Anterior cingulate cortex (tissue), 58 donors: Measurements from ENCODE around the gene SLC1A4.
"Not testable (repeated sequence)": the region's sequence is repeated elsewhere in the genome, so short reads cannot be mapped to it uniquely, and the experiment has no call there.

Source experiments
- DNase-seq, 58 donors: peaks; one replicate each; lab custom pipeline; 2025; lab: John Stamatoyannopoulos, UW

Gene SLC1A4

DNA sequence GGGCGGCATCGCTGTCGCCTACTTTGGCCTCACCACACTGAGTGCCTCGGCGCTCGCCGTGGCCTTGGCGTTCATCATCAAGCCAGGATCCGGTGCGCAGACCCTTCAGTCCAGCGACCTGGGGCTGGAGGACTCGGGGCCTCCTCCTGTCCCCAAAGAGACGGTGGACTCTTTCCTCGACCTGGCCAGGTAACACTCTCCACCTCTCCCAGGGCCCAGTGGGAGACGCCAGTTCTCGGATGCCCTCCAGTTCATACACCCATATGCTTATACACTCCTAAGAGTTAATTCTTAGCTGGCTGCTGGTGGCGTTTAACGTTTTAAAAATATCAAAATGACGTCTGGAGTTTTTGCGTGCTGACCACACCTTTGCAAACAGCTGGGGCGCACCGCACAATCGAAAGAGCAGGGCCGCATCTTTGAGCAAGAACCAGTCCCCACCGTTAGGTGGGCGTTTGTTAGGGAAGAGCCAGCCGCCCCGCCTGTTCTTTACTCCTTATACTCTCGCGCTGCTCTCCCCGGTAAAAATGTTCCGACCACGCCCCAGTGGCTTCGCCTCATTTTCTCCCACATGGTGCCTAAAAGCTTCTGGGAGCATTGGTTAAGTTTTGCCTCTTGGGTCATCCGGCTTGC lies 899 bp downstream of the SLC1A4 start:
- peak in 10 of 58 donors; percentile 5 to 57 (median 14) for DNase-seq

DNA sequence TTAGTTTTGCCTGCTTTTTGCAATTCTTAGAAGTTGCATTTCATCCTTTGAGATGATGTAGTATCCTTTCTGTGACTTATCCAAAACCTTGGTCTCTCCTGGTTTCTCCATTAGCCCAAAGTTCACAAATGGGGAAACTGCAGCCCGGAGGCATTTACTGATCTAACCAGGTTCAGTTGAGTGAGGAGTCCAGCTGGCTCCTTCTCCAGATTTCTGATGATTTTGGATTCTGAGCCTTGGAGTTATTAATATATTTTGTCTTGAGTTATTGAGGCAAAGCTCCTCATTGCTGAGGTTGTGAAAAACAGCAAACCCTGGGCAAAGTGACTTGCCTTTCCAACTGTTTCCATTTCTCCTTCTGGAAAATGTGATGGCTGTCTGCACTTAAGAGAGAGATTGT lies 1.7 kb downstream of the SLC1A4 start:
- DNase-seq, result no peak

DNA sequence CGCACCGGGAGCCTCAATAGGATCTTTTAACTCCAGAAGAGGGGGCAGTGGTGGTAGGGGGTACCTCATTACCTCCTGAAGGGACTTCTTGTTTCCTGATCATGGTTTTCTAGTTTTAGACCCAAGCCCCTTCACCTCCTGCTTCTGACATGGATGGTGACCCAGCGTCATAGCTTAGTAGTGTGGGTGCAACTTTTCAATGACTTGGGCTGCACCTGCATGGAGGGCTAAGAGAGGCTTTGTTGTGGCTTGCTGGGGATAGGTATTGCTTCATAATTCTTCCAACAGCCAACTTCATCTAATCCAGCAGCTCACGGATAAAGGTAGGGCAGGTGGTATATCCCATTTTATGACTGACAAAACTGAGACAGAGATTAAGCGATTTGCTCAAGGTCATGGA lies 3.0 kb downstream of the SLC1A4 start:
- DNase-seq, result no peak

DNA sequence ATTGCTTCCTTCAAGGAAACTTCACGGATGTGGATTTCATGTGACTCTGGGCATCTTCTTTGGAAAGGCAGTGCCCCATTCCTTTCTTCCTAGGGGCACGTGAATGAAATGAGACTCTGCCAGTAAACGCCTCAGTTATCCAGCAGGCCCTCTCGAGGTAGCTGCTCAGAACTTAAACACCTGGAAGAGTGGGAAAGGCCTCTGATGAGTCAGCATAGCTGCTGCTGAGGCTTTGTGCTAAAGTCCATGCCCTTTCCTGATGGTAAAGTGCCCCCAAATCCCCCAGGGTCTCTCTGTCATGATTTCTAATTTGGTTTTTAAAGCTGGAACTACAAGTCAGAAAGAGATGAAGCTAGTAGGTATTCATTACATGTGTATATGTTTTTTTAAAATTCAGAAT lies 3.8 kb downstream of the SLC1A4 start:
- DNase-seq, result no peak

DNA sequence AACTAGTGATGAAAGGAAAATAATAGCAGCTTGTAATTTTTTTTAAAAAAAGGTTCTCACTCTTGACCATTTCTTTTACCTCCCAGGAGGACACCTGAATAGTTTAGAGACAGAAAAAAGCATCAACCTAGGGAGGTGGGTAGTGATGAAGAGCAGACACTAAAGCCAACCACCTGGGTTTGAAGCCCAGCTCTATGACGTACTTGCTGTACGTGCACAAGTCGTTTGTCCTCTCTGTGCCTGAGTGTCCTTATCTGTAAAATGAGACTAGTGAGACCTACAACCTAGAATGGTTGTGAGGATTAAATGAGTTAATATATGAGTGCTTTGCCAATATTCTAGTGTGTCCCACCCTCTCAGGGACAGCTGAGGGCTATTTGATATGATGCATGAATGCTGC lies 5.8 kb downstream of the SLC1A4 start:
- DNase-seq, result no peak

DNA sequence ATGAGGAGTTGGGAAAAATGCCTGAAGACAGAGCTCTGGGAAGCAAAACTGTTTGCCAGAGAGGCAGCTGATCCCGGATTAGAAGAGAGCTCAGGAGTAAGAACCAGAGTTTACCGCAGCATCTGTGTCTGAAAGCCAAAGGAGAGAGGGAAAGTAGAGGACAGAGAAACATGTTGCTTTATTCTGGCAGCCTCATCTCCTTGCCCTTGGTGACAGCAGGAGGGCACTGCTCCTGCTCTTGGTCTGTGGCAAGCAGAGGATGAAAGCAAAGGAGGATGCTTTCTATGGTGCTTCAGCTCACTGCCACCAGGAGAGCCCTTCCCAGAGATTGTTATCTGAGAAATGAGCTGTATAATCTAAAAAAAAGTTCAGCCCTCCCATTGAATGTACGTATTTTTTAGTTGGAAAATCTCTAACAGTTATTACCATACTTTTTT lies 7.7 kb downstream of the SLC1A4 start:
- peak in 1 of 58 donors; percentile 5 for DNase-seq

DNA sequence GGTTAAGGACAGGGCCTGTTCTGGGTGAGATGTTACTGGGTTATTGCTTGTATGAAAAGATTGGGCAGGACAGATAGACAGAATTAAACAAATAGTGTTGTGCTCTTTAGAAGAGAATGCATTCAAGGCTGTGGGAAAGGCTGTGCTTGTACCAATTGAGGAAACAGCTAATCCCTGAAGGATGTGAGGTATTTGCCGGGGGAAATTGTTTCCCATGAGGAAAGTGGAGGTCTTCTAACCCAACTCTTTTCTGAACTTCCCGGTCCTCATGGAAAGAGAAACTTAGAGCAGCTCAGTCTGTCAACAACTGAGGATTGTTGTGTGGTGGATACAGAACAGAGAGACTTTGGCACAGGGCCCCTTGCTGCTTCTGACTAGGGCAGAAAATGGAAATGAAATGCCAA lies 9.5 kb downstream of the SLC1A4 start:
- DNase-seq, result peak in 16 of 58 donors; percentile 4 to 42 (median 22)

DNA sequence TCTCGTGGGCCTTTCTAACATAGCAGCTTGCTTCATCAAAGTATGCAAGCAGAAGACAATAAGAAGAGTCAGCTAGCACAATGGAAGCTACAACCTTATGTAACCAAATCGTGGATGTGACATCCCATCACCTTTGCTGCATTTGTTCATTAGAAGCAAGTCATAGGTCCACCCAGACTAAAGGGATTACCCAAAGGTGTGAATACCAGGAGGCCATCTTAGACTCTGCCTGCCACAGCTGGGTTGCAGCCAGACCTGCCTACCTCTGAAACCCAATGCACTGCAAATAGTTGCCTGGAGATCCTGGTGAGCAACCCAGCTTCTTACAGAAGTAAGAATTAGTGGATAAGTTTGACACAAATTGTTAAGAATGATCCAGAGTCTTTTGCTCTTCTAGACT lies 10.6 kb downstream of the SLC1A4 start:
- DNase-seq, result no peak

DNA sequence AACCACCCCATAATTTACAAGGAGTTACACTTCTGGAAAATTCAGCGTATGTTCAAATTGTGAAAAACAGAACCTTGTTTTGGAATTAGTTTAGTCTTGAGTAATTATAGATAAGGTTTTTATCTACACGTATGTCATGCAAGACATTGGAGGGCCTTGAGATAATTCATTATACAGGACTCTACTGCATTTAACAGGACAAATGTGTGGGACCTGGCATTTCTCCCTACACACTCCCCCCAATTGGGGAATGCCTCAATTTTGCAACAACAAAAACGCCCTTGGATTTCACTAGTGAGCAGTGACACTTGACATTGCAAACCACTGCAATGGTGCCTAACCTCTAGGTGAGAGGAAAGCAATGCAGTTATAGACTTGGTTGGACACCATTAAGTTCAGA lies 11.4 kb downstream of the SLC1A4 start:
- no peak for DNase-seq

DNA sequence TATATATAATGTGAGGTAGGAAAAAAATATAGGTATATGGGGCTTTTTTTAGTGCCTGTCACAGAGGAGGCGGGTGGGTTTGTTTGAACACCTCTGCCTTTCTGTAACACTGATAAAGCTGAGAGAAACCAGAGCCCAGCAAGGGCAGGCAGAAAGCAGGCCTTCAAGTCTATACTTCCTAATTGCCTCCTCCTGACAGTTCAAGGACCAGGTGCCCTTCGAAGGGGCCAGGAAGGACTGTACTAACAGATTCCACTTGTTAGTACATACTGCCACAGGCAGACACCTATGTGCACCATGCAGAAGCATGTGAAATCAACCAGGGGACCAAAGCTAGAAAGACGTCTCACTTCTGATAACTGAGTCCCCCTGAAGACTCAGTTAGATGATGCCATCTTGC lies 13.8 kb downstream of the SLC1A4 start:
- DNase-seq, result no peak

DNA sequence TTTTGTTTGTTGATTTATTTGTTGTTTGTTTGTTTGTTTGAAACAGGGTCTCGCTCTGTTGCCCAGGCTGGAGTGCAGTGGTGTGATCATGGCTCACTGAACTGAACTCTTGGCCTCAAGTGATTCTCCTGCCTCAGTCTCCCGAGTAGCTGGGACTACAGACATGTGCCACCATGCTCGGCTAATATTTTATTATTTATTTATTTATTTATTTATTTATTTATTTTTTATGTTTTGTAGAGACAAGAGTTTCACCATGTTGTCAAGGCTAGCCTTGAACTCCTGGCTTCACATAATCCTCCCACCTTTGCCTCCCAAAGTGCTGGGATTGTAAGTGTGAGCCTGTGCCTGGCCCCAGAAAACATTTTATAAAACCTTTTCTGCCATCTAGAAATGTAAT lies 15.0 kb downstream of the SLC1A4 start:
- DNase-seq, result not testable (repeated sequence)

DNA sequence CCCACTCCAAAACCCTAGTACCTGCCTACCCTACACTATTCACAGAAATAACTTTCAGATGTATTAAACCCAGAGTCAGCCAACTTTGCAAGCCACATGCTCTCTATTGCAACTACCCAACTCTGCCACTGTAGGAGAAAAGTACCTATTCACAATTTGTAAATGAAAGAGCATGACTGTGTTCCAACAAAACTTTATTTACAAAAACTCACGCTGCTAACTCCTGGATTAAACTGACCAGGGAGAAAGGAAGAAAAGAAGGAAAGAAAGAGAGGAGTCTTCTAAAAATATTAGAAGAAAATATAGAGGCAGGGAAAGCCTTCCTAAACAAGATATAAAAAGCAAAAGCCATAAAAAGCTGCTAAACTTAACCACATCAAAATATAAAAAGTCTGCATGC lies 24.6 kb downstream of the SLC1A4 start:
- DNase-seq, result no peak

DNA sequence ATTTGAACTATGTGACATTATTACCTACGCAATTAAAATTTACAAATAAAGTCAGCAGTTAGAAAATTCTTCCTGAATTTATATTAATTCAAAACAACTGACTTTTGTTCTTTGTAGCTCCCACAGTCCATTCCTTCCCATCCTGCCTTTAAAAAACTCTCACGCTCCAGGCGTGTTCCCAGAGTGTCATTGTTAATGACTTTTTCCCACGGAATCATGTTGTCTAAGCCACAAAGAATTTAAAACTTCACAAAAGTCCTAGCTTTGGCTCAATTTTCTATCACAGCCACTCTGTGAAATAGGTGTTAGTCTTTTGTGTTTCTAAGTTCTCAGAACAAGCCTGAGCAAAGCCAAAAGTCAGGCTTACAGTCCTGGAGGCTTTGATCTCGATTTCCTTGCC lies 26.5 kb downstream of the SLC1A4 start:
- no peak for DNase-seq

DNA sequence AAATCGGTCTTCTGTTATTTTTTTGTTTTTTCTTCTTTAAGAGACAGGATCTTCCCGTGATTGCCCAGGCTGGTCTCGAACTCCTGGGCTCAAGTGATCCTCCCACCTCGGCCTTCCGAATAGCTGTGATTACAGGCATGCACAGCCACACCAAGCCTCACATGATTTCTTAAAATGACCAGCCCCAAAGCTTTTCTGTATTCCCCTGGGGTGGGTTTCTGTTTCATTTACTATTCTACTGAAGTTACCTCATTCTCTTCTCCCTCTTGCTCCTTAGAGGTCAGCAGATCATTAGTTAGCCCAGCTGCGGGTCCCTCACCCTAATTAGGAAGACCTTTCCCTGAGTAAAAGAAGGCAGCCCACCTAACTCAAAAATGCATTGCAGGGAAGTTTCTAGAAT lies 27.6 kb downstream of the SLC1A4 start:
- DNase-seq, result no peak

DNA sequence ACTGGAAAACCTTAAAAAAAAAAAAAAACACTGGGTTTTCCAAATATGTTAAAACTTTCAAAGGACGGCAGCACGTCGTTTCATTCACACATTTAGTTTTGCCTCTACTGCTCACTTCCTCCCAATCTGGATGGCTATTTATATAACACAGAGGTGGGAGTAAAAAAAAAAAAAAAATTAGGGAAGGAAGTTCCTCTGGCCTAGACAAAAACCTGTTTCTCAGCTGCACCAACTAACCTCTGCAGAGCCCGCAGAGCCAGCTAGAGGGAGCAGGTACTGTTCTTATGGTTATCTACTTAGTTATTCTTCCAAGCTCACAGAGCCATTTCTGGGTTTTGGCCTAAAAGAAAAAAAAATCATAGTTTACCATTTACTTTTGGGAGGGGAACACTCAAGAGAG lies 28.1 kb downstream of the SLC1A4 start:
- peak in 13 of 58 donors; percentile 7 to 47 (median 20) for DNase-seq

DNA sequence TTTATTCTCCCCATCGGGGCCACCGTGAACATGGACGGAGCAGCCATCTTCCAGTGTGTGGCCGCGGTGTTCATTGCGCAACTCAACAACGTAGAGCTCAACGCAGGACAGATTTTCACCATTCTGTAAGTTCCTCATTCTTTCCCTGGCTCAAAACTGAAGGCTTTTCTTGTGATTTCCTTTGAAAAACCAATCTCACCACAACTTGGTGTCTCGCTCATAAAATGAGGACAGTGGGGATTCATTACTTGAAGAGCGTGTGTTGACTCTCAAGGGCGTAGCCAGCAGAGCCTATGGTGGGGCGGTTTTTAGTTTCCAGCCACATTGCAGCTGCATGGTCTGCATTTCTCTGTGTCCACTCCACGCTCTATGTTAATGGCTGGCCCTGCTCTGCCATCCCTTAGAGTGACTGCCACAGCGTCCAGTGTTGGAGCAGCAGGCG lies 29.0 kb downstream of the SLC1A4 start:
- peak in 2 of 58 donors; percentile 9 to 18 for DNase-seq

DNA sequence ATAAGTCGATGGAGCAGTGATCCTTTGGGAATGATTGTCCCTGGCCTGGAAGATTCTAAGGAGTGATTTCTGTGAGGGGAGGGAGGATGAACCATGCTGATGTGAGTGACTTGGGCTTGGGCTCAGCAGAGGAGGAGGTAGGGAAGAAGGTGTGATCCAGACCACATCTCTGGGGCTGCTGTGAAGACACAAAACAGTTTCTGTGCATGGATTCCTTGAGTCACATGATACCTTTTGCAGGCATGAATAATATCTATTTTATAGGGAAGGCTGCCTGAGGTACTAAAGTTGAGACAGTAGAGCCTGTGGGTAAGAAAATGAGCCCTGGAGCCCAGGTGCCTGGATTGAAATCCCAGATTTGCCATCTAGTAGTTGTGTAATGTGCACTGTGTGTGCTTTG lies 29.8 kb downstream of the SLC1A4 start:
- DNase-seq, result no peak

DNA sequence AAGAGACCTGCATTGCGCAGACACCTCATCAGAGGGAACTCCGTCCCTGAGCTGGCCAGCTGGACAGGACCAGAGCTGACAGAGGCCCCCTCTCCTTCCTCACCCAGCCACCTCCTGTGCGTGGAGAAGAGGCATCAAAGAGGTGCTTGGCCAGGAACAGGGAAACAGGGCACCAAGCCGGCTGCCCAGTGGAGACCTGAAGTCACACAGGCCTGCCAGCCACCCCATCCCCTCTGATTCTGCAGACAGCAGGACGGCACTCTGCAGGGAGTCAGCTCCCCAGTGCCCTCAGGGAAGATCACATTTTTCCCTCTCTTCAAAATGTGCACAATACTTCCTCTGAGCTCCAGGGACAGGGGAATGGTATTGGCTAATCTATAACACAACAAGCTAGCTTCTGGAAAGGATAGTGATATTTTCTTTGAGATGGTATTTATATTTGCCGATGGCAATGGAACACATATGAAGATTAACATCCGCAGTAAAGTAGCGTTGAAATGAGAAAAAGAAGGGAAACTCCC lies 30.5 kb downstream of the SLC1A4 start:
- DNase-seq, result no peak

DNA sequence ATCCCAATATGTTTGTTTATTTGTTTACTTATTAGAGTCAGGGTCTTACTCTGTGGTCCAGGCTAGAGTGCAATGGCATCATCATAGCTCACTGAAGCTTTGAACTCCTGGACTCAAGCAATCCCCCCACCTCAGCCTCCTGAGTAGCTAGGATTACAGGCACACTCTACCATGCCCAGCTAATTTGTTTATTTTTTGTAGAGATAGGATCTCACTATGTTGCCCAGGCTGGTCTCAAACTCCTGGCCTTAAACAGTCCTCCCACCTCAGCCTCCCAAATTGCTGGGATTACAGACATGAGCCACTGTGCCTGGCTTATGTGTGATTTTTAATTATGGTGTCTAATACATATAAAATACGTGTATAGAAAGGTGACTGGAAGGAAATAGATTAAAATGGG lies 31.1 kb downstream of the SLC1A4 start:
- DNase-seq, result not testable (repeated sequence)

DNA sequence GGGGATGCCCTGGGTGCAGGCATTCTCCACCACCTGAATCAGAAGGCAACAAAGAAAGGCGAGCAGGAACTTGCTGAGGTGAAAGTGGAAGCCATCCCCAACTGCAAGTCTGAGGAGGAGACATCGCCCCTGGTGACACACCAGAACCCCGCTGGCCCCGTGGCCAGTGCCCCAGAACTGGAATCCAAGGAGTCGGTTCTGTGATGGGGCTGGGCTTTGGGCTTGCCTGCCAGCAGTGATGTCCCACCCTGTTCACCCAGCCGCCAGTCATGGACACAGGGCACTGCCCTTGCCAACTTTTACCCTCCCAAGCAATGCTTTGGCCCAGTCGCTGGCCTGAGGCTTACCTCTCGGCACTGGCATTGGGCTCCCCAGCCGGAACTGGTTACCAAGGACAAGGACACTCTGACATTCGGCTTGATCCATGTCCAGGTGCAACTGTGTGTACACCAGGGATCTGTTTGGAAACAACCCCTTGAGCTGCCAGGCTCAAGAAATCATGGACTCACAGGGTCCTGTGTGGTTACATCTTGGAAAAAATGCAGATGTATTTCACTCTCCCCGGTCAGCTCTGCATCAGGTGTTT lies 31.8 kb downstream of the SLC1A4 start:
- peak in 1 of 58 donors; percentile 50 for DNase-seq

DNA sequence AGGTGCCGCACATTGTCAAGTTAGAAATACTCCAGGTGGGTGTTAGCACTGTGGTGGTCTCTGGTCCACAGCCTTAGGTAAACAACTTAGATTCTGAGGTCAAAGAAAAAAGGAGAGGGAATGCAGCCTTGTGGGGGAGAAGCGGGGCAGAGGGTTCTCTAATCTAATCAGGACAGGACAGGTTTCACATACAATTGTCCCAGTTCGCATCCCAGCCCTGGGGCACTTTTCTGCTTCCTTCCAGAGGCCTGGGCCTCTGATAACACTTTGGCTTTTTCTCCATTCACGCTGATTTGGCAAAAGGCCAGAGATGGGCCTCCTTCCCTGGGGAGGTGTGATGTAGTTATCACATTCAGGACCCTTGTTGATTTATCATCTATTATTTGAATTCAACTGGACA lies 32.5 kb downstream of the SLC1A4 start:
- no peak for DNase-seq

DNA sequence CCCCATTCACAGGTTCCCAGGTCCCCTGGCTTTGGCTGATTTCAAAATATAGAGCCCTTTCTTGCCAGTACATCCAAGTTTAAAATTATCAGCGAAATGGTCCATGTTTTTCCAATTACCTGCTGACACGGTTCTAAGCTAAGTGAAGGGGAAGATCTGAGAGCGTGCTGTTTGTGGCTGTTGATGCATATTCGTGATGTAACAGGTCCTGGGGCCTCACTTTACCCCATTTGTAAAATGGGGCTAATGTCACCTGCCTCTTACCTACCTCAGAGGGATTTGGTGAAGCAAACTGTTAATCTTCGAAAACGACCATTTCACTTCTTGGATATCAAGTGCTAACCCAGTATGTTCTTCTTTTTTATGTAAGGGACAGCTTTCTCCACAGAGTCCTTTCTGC lies 33.0 kb downstream of the SLC1A4 start:
- DNase-seq, result no peak
